Panc1 (cell line): Measurements from ENCODE around the gene CMTM4. TPM values are rescaled to one million over a fixed set of nuclear protein-coding genes. Genes with fewer than 3 reads are reported as not detected.

Experiments
- ATAC-seq: fragments of 200-7000 bp; cut with Tn5 transposase; 2 replicates; pipeline ENCODE4 v1.9.1; 2020; ENCODE audit warnings: mild to moderate bottlenecking, moderate library complexity
- BruUV-seq: library from RNA; stranded (reverse); fragments of 400-500 nt; replicated peaks from 2 replicates; lab custom pipeline; 2021; lab: Mats Ljungman, UMichigan
- CTCF ChIA-PET: fragments of 300-600 bp; sonication (Branson Sonifier 250); formaldehyde crosslinking; loops from one replicate; lab custom pipeline; 2022; ENCODE audit warnings: antibody characterized with exemption; lab: Charles Lee
- POLR2A ChIA-PET: fragments of 300-600 bp; sonication (Branson Sonifier 250); formaldehyde crosslinking; loops from one replicate; lab custom pipeline; 2022; ENCODE audit warnings: antibody characterized with exemption; lab: Charles Lee
- DNase-seq: peaks from one replicate; pipeline ENCODE4 v3.0.0-alpha.2; 2010; ENCODE audit warnings: low read depth, low spot score
- H3K27ac ChIP-seq: 2 replicates; pipeline ENCODE4 v1.5.1; 2011; ENCODE audit warnings: mild to moderate bottlenecking, low read length, inconsistent platforms
- H3K27me3 ChIP-seq: fragments of 200-500 bp; sonication (Bioruptor generic); 2 replicates; pipeline ENCODE4 v1.6.0; 2014; ENCODE audit warnings: low read length, inconsistent platforms; ENCODE audit not compliant: control insufficient read depth, insufficient read depth
- H3K36me3 ChIP-seq: fragments of 200-500 bp; sonication (Bioruptor generic); 2 replicates; pipeline ENCODE4 v1.5.1; 2014; ENCODE audit warnings: inconsistent platforms, mild to moderate bottlenecking, low read length, moderate library complexity; ENCODE audit not compliant: control insufficient read depth, insufficient read depth
- H3K4me1 ChIP-seq: 2 replicates; pipeline ENCODE4 v1.5.1; 2011; ENCODE audit warnings: inconsistent platforms, mild to moderate bottlenecking, low read length, moderate library complexity; ENCODE audit not compliant: control insufficient read depth, insufficient read depth
- H3K4me3 ChIP-seq, 2 experiments: 2 replicates each; pipeline ENCODE4 v1.5.1; 2011 to 2012; ENCODE audit warnings: low read depth in 2 of 2, low read length in 2 of 2, mild to moderate bottlenecking in 2 of 2, inconsistent platforms in 1 of 2, moderate library complexity in 1 of 2
- H3K9me3 ChIP-seq: fragments of 200-500 bp; sonication (Bioruptor generic); 2 replicates; pipeline ENCODE4 v1.5.1; 2014; ENCODE audit warnings: low read depth, mild to moderate bottlenecking, inconsistent platforms, low read length, moderate library complexity; ENCODE audit not compliant: control insufficient read depth, insufficient read depth
- POLR2AphosphoS5 ChIP-seq: IDR thresholded peaks from 2 replicates; pipeline ENCODE4 v1.6.1; 2012; ENCODE audit warnings: mild to moderate bottlenecking, low read depth, low read length, moderate library complexity
- REST ChIP-seq, 2 experiments: IDR thresholded peaks; 2 replicates each; pipeline ENCODE4 v1.6.1; 2011 to 2012; ENCODE audit warnings: low read depth in 2 of 2, control low read depth in 1 of 2, low read length in 1 of 2, mild to moderate bottlenecking in 1 of 2, moderate library complexity in 1 of 2; ENCODE audit not compliant: insufficient read depth in 1 of 2
- SIN3A ChIP-seq: IDR thresholded peaks from 2 replicates; pipeline ENCODE4 v1.6.1; 2012; ENCODE audit warnings: low read depth, mild to moderate bottlenecking, low read length, moderate library complexity, borderline replicate concordance; ENCODE audit not compliant: insufficient read depth
- TCF7L2 ChIP-seq: IDR thresholded peaks from 2 replicates; pipeline ENCODE4 v1.6.1; 2011; ENCODE audit warnings: mild to moderate bottlenecking, low read depth, low read length, inconsistent platforms
- in situ Hi-C: cut with HindIII; loops from 2 replicates; pipeline ENCODE4 v1.10.0; 2016; ENCODE audit warnings: low sequenced_read_pairs, low pct_unique_long_range_greater_than_20kb
- intact Hi-C: fragments of 100-400 bp; cut with micrococcal nuclease; formaldehyde crosslinking; loops from one replicate; pipeline ENCODE4 v1.10.0; 2022; ENCODE audit not compliant: unreplicated experiment
- total RNA-seq: library from RNA; stranded (reverse); gene quantifications from one replicate; pipeline ENCODE4 v1.2.1, GENCODE V29; 2021; ENCODE audit not compliant: unreplicated experiment
- TF ChIP-seq, protein P1 (sequence below): fragments of 450-650 bp; IDR thresholded peaks from 2 replicates; pipeline ENCODE4 v1.5.1; 2017; ENCODE audit warnings: mild to moderate bottlenecking

CMTM4 gene
- total RNA-seq, 1 experiment from 2014 or later: 51.9 TPM

- DNase-seq (no peak), ATAC-seq (no peak)
- ChIA-PET CTCF (no interaction called here), POLR2A (no interaction called here)
- in situ Hi-C loops: no loop called here
- intact Hi-C loops: no loop called here
- Histone ChIP-seq H3K4me1 (no peaks in the 10 kb centered on the region), H3K27me3 (no peaks in the 10 kb centered on the region), H3K9me3 (no peaks in the 10 kb centered on the region), H3K27ac (no peak overlapping the region), H3K36me3 (no peaks in the 10 kb centered on the region), H3K4me3 (no peak overlapping the region)
- no peak for TF ChIP-seq SIN3A
- TF ChIP-seq TCF7L2: no peak
- TF ChIP-seq POLR2AphosphoS5: no peak
- TF ChIP-seq REST (IDR thresholded peaks at IDR 0.05; ENCODE audit: insufficient read depth in 1 of 2, low read depth in 2 of 2, low read length in 1 of 2): no peak
- TF ChIP-seq, protein P1, sequence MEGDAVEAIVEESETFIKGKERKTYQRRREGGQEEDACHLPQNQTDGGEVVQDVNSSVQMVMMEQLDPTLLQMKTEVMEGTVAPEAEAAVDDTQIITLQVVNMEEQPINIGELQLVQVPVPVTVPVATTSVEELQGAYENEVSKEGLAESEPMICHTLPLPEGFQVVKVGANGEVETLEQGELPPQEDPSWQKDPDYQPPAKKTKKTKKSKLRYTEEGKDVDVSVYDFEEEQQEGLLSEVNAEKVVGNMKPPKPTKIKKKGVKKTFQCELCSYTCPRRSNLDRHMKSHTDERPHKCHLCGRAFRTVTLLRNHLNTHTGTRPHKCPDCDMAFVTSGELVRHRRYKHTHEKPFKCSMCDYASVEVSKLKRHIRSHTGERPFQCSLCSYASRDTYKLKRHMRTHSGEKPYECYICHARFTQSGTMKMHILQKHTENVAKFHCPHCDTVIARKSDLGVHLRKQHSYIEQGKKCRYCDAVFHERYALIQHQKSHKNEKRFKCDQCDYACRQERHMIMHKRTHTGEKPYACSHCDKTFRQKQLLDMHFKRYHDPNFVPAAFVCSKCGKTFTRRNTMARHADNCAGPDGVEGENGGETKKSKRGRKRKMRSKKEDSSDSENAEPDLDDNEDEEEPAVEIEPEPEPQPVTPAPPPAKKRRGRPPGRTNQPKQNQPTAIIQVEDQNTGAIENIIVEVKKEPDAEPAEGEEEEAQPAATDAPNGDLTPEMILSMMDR: no peak
- no TSS peak for BruUV-seq
Observed at GRCh38 chr16:66591018-66591417, 105.5 kb downstream of the CMTM4 start.

DNA sequence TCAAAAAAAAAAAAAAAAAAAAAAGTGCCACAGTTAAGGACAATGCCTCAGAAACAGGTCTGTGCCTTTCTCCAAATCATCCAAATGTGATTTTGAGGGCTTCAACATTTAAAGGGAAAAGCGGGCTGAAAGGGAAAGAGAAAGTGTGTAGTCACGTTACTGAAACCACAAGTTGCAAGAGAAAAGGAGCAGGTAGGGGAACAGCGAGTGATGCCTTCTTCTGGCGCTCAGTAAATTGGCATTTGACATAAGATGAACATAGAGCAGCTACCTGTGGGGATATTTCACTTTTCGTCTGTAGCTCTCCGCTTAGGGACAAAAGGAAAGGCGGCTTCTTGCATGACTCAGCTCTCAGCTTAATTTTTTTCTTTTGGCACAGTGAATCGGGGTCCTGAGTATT is 106.2 kb downstream of the CMTM4 start:
- ATAC-seq (no peak), DNase-seq (no peak)
- ChIA-PET POLR2A (interaction anchor here (0.7 kb wide), 1 partner anchor 15 kb away, joined by 10 read pairs; no protein-coding TSS in a partner anchor), CTCF (interaction anchor here (0.6 kb wide), 1 partner anchor 14 kb away, joined by 3 read pairs; no protein-coding TSS in a partner anchor)
- intact Hi-C loops (no loop called here), in situ Hi-C loops (no loop called here)
- no peaks in the 10 kb centered on the region for H3K9me3 ChIP-seq
- no peak overlapping the region for H3K27ac ChIP-seq
- no peaks in the 10 kb centered on the region for H3K4me1 ChIP-seq
- H3K36me3 ChIP-seq: no peaks in the 10 kb centered on the region
- BruUV-seq: no TSS peak
- H3K27me3 ChIP-seq: no peaks in the 10 kb centered on the region
- TF ChIP-seq SIN3A (no peak), TCF7L2 (no peak), POLR2AphosphoS5 (no peak), REST (IDR thresholded peaks at IDR 0.05; ENCODE audit: insufficient read depth in 1 of 2, low read depth in 2 of 2, low read length in 1 of 2) (no peak)
- TF ChIP-seq, protein P1: no peak
- 0 out of 4 replicates have a peak overlapping the region, but pooled peaks of 1 of the 2 experiments have one; percentile 8 for H3K4me3 ChIP-seq
